GM18502 (cell line): ENCODE results near the gene CRTAC1.

Experiments
- ATAC-seq: cut with Tn5 transposase; IDR thresholded peaks from one replicate; pipeline ENCODE4 v1.9.1; 2021; ENCODE audit warnings: mild to moderate bottlenecking; ENCODE audit not compliant: unreplicated experiment, poor library complexity

The CRTAC1 gene, protein sequence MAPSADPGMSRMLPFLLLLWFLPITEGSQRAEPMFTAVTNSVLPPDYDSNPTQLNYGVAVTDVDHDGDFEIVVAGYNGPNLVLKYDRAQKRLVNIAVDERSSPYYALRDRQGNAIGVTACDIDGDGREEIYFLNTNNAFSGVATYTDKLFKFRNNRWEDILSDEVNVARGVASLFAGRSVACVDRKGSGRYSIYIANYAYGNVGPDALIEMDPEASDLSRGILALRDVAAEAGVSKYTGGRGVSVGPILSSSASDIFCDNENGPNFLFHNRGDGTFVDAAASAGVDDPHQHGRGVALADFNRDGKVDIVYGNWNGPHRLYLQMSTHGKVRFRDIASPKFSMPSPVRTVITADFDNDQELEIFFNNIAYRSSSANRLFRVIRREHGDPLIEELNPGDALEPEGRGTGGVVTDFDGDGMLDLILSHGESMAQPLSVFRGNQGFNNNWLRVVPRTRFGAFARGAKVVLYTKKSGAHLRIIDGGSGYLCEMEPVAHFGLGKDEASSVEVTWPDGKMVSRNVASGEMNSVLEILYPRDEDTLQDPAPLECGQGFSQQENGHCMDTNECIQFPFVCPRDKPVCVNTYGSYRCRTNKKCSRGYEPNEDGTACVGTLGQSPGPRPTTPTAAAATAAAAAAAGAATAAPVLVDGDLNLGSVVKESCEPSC

DNA sequence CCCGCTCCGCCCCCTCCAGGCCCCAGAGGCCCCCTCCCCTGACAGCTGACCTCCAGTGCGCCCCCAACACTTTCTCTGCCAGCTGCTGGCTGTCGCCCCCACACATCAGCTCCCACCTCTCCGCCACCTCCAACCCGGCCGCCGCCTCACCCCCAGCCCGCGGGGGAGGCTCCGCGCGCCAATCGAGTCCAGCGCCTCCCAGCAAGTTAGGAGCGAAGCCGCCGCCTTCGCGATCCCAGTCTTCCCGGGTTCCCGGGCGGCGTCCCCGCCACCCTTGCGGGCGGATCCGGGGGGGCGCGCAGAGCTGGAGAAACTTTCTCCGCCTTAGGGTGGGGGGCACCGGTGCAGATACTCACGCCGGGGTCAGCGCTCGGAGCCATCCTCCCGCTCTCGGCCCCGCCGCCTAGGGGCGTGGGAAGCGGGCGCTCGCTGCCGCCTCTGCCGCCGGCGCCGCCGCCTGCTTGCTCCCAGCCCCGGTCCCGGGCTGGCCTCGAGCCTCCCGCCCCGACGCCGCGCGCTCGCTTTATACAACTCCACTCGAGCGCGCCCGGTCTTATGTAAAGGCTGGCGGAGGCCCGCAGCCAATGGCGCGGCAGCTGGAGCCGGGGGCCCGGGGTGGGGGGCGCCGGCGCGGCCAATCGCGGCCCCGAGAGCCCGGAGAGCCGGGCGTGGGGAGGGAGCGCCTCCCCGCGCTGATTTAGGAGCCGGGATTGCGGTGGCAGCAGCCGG lies at the start of gene CRTAC1:
TSS of gene CRTAC1 (minus strand) at position 529 of the 729 bp plus-strand sequence. CDS start at position 380, 149 bp downstream.
- ATAC-seq: no peak

DNA sequence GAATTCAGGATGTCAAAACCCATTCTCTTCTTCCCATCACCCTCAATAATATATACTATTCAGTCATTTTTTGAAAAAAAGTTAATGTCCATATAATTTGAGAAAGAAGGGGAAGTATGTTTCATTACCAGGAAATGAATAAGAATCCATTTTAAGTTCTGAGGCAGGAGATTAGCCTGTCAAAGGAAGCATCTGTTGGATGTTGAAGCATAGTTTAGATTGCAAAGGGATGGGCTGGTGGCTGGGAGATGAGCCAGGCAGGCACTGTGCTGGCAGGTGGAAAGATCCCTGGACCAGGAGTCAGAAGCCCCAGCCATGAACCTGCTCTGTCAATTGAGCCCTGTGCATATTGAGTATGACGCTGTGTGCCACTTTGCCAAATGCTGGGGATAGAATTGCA lies 48.4 kb upstream of the CRTAC1 start:
- ATAC-seq: no peak

DNA sequence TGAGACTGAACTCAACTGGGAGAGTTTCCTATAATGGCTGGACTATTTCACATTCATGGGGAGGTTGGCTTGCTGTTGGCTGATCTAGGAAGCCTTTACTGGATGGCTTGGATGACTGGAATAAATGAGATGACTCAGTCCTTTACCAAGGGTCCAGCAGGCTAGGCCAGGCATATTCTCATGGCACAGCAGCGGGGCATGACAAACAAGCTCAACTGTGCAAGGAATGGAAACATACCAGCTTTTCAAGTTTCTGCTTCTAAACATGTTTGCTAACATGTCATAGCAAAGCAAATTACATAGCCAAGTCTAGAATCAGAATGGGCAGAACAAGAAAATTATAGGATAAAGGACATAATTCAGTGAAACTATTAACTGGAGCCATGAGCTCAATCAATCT lies 46.8 kb upstream of the CRTAC1 start:
- no peak for ATAC-seq

DNA sequence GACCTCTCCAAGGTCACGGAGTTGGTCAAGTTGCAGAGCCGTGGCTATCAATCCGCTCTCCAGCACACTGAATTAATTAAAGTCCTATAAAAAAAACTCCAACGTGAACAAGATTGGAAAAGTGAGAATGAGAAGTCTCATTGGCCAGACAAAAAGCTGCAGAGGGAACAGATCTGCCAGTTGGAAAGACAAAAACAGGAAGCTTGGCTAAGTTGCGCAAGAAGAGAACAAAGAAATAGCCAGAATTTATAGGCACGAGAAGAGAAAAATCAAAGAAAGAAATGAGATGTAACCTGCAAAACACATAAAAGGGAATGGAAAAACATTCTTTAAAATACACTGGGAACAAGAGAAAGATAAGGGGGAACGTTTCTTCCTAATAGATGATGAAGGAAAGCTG lies 45.7 kb upstream of the CRTAC1 start:
- ATAC-seq: no peak

DNA sequence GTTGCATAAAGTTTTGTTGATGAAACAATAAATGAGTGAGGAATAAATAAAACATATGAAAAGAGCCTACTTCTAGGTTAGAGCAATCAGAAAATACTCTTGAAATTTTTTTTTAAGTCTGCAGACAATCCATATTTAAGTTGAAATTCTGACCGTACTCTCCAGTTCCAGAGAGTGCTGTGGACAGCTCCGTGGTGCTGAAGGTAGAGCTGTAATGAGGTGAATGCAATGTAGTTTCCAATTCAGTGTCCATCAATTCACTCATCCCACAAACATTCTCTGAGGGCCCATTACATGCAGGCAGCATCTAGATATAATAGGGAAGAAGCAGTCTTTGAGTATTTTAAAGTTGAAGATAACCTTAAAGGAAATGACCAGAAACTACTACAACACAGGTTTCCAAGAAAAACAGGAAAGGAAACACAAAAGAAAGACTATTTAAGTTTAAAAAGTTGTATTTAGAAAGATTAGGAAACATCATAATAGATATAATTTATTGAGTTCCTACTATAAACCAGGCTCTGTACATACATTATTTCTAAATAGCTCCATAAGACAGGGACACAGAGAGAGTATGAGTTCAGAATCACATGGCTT lies 44.0 kb upstream of the CRTAC1 start:
- no peak for ATAC-seq

DNA sequence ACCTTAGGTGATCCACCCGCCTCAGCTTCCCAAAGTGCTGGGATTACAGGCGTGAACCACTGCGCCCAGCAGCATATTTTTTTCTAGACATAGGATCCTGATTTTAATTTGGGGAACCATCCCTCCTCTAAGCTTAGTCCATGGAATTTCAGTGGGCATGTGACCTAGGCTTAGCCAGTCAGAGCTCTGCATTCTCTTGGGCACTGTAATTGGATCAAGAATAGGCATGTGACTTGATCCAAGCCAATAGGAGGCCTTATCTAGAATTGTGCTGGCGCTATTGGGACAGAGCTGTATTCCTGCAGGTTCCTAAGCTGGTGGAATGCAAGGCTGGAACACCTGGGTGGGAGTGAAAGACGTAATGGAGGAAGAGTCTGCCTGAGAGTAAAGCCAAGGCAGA lies 36.7 kb upstream of the CRTAC1 start:
- ATAC-seq: no peak

DNA sequence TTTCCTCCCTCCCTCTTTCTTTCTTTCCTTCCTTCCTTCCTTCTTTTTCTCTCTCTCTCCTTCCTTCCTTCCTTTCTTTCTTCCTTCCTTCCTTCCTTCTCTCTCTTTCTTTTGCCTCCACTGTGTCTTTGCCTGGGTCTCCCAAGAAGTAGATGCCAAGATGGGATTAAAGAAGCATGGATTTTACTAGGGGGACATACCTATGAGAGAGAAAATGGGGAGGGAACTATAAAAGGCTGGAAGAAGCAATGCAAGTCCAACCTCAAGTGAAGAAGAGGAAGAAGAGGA lies 33.3 kb upstream of the CRTAC1 start:
- ATAC-seq: no peak

DNA sequence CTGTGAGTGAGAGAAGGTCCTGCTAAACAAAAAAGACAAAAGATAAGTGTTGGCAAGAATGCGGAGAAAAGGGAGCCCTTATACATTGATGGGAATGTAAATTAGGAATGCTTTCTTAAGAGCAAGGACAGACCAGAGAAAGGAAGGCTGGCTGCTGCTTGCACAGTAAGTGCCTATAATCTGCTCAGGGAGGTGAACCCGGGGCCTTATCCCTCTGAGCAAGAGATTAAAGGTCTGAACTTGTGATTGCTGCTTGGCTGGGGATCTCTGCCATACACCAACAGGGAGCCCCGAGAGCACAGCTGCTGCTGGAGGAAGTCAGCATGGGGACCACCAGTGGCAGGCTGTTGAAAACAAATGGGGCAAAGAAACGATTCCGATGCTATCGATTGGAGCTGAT lies 32.0 kb upstream of the CRTAC1 start:
- no peak for ATAC-seq

DNA sequence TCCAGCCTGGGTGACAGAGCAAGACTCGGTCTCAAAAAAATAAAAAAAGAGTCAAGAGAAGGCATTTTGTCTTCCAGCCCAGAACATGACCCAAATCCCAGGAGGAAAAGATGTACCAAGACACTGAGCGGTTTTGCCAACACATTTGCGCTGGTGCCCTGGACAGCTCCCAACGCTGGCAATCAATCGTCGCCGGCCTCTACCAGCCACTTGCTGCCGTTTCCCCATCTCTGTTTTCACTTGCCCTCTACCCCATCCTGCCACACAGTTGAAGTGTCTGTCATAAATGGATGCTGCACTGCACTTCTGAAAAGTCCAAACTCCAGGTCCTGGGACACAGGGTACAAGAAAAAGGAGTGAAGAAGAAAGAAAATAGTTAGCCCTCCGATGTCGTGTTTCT lies 29.7 kb upstream of the CRTAC1 start:
- no peak for ATAC-seq

DNA sequence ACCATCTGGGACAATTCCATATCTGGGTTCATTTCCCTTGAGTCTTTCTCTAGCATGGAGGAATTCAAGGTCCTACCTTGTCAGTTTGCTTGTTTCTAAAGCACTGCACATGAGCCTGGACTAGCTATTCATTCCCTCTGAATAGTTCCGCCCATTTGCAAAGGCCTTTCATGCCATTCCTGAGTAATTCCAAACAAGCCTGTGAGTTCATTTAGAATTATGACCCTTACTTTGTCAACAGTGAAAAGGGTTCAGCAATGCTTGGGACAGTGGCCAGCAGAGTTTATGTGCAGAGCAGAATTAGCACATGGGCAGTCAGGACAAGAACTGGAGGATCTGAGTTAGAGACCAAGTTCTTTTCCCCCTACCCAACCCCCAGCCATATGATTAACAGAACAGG lies 27.9 kb upstream of the CRTAC1 start:
- no peak for ATAC-seq

DNA sequence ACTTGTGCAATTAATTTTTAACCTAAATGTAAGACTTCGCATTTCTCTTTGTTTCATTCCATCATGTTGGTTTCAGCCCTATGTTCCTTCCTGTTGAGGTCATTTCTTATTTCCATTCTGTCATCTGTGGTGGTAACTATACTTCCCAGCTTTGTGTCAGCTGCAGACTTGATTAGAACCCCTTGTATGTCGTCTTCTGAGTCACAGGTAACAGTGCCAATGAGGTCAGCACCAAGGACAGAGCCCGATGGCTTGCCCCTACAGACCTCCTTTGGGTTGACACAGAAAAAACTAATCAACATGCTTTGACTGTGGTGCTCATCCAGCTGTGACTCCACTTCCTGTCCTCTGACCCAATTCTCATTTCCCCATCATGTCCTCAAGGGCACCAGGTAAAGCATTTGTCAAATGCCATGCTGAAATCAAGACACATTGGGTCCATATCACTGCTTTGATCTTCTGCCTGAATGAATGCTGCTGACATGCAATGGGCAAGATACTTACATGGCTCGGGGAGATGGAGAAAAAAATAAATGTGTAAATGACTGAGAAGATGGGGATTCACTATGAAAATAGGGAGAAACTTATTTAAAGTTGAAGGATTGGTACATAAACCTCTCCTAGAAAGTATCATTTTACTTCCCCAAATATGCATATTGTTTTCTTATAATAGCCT lies 25.6 kb upstream of the CRTAC1 start:
- no peak for ATAC-seq

DNA sequence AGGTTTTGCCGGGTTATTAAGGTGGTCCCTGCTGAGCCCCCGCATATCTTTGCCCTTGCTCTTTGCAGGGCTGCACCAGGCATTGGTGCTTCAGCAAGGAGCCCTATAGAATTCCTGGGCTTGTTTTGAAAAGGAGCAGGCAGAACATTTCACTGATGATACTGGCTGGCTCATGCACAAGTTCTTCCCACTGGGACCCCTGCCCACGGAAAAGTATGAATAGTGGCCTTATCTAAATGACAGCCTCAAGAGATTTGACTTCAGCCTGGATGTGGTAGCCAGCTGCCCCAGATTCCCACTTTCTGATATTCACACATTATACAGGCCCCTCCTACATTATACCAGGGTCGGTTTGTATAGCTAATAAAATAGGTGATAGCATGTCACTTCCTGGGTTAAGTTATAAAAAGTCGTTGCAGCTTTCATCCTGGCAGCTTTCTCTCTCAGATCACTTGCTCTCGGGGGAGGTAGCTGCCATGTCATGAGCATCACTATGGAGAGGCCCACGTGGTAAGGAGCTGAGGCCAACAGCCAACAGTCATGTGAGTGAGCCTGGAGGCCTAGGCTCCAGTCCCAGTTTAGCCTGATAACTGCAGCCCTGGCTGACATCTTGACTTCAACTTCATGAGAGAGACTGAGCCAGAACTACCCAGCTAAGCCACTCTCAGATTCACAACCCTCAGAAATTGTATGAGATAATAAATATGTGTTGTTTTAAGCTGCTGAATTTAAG lies 16.8 kb upstream of the CRTAC1 start:
- no peak for ATAC-seq

DNA sequence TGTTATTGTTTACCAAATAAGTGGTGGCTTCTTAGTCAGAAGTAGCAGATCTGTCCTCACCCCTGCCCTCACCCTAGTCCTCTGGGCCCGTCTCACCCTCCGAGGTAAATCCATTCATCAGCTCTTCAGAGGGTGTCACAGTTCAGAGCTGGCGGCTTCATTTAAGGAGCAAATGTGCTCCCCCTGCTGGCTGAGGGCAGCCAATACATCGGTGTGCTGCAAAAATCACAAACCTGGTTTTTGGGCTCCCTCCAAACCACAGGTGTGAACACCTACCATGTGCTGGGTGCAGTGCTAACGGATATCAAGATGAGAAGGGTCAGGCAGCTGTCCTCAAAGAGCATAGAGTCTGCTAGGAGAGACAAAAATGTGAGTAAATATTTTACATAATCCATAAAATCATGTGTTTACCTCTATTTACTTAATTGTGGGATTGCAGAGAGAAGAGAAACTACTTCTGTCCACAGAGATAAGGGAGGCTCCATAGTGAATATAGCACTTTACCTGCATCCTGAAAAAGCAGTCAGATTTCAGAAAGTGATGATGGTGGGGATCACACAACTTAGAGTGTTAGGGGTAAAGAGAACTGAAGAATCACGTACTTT lies 15.5 kb upstream of the CRTAC1 start:
- peak; percentile 68 for ATAC-seq

DNA sequence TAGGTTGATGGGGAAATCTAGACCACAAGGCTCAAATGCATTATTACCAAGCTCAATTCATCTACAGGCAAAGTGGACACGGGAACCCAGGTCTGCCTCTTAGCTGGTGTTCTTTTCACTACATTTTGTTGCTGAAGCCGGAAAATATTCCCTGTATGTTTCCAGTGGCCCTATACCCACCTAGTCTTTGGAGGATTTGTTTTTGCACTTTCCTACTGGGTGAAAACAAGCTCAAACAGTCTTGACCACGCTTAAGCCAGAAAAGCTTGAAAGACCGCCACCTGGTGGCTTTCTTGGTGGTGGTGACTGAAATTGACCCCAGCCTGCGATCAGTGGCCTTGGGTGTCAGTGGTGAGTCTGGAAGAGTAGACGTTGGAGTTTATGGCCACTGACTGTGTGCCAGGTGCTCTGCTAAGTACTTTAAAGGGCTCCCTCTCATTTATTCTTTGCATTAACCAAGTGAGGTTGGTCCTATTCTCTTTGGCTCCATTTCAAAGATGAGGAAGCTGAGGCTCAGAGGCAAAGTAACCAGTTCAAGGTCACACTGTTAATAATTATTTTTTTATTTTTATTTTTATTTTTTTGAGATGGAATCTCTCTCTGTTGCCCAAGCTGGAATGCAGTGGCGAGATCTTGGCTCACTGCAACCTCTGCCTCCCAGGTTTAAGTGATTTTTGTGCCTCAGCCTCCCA lies 11.1 kb upstream of the CRTAC1 start:
- ATAC-seq: no peak

DNA sequence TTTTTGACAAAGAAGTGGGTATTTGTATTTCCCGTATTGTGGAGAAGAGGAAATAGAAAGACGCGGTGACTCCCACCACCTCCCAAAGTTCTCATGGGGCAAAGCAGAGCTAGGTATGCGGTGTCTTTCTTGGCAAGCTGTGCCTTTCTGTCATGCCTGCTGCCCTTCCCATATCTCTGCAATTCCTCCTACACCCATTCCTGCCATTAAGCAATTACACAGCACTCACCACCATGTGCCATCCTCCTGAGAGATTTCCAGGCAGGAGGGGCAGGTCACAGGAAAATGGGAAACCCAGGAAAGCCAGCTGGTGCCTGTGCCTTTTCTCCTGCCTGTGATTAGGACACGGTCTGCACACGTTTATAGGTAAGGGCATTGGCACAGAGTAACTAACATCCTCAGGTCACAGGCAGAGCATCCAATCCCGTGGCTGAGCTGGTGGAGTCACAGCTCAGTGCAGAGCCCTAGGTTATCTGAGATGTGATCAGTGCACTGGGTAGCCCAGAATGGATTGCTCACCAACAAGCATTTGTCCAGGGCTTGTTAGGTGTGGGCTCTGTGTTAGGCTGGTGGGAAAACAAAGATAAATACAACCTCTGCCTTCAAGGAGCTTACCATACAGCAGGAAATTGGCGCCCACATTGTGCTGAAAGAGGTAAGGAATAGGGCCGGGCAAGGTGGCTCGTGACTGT lies 9.4 kb upstream of the CRTAC1 start:
- no peak for ATAC-seq

DNA sequence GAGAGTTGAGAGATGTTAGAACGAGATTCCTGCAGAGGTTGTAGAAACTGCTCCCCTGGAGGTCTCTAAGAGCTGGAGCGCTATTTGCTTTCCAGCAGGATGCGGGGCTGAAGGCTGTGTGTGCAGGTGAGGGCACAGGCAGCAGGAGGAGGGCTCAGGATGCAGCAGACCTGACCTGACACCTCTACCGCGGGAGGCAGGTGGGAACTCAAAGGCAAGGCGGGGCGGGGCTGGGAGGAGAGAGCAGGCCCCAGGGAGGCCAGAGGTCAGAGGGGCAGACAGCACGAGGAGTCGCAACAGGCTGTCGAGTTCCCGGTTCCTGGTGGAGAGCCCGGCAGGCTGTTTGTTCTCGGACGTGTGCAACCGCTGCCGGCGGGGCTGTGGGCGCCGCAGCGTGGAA lies 7.9 kb upstream of the CRTAC1 start:
- no peak for ATAC-seq

DNA sequence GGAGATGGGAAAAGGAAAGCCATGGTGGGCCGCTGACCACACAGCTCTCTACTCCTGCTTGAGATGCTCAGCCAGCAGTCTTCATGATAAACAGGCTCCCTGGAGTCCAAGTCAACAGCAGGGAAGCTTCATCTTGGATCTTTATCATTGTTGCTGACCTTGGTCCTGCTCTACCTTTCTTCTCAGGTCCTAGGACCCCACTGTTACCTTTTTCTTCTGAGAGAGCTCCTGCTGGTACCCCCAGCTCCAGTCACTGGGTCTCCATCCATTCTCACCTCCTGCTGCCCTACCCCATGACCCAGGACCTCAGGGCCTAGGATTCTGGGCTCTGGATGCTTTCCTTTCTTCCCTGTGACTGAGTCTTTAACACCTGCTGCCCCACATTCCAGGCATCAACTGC lies 5.2 kb upstream of the CRTAC1 start:
- no peak for ATAC-seq

DNA sequence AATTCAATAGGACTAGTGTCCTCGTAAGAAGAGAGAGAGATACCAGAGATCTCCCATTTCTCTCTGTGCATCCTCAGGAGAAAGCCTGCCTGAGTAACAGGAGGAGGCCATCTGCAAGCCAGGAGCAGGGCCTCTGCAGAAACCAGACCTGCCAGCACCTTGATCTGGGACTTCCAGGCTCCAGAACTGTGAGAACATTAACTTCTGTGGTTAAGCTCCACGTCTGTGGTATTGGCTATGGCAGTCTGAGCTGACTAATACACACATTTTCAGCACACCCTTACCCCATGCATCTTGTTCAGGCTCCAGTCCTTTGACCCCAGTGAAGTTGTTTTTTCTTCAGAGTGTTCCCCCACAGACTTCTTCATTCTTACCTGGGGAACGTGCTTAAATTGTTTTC lies 3.1 kb upstream of the CRTAC1 start:
- ATAC-seq: no peak
